Stimulated activated CD4-positive, alpha-beta T cell treated with anti-CD3 and anti-CD28 coated beads, Interleukin-4, amount 100 ng/mL, for 4 hours (primary cell): Measurements from ENCODE around the gene KRTAP2-1.
"Not testable (repeated sequence)": the region's sequence is repeated elsewhere in the genome, so short reads cannot be mapped to it uniquely, and the experiment has no call there.

Source experiments
- DNase-seq, 2 experiments: peaks; one replicate each; pipeline ENCODE4 v3.0.0-alpha.2; 2020

KRTAP2-1 gene

GRCh38 chr17:41046735-41047465 lies at the start of gene KRTAP2-1:
KRTAP2-1 (minus strand) TSS chr17:41047316; CDS start chr17:41047267, 49 bp downstream.
- not testable (repeated sequence) for DNase-seq

- no peak for DNase-seq
Observed at GRCh38 chr17:41096055-41096454, 48.9 kb upstream of the KRTAP2-1 start.

GRCh38 chr17:41088760-41089352 lies 41.7 kb upstream of the KRTAP2-1 start:
- not testable (repeated sequence) for DNase-seq

- DNase-seq = not testable (repeated sequence)
Observed at GRCh38 chr17:41084100-41084856, 37.2 kb upstream of the KRTAP2-1 start, which contains the start of gene KRTAP4-7. KRTAP4-7 (plus strand) TSS chr17:41084150; CDS start chr17:41084207, 57 bp downstream.

GRCh38 chr17:41083427-41083826 lies 36.3 kb upstream of the KRTAP2-1 start:
- not testable (repeated sequence) for DNase-seq

GRCh38 chr17:41082626-41083025 lies 35.5 kb upstream of the KRTAP2-1 start:
- DNase-seq = no peak

GRCh38 chr17:41076788-41077187 lies 29.7 kb upstream of the KRTAP2-1 start:
- DNase-seq = no peak

- DNase-seq = no peak
Observed at GRCh38 chr17:41073676-41074075, 26.6 kb upstream of the KRTAP2-1 start.

- DNase-seq = no peak
Observed at GRCh38 chr17:41071606-41072360, 24.7 kb upstream of the KRTAP2-1 start.

- no peak for DNase-seq
Observed at GRCh38 chr17:41069031-41069430, 21.9 kb upstream of the KRTAP2-1 start.

GRCh38 chr17:41067281-41067680 lies 20.2 kb upstream of the KRTAP2-1 start:
- DNase-seq = no peak

GRCh38 chr17:41065829-41066624 lies 18.9 kb upstream of the KRTAP2-1 start, which contains the start of gene KRTAP2-4:
KRTAP2-4 (minus strand) TSS chr17:41065879; CDS start chr17:41065845, 34 bp downstream.
- no peak for DNase-seq

GRCh38 chr17:41065016-41065689 lies 18.0 kb upstream of the KRTAP2-1 start:
- DNase-seq = not testable (repeated sequence)

- no peak for DNase-seq
Observed at GRCh38 chr17:41064301-41064700, 17.2 kb upstream of the KRTAP2-1 start.

GRCh38 chr17:41063449-41063848 lies 16.3 kb upstream of the KRTAP2-1 start:
- DNase-seq = no peak

GRCh38 chr17:41061964-41062363 lies 14.8 kb upstream of the KRTAP2-1 start:
- no peak for DNase-seq

- DNase-seq = no peak
Observed at GRCh38 chr17:41060052-41060604, 13.0 kb upstream of the KRTAP2-1 start, which contains the start of gene KRTAP2-3. KRTAP2-3 (minus strand) TSS chr17:41060114; CDS start chr17:41060050, 64 bp downstream.

GRCh38 chr17:41059276-41060051 lies 12.3 kb upstream of the KRTAP2-1 start:
- not testable (repeated sequence) for DNase-seq

- no peak for DNase-seq
Observed at GRCh38 chr17:41058741-41059140, 11.6 kb upstream of the KRTAP2-1 start.

- DNase-seq = no peak
Observed at GRCh38 chr17:41057547-41057946, 10.4 kb upstream of the KRTAP2-1 start.
